NCI-H146 treated with DMSO at 0.1 percent for 48 hours (cell line): ENCODE measurements around the gene NFS1.
"Not testable (repeated sequence)": the region's sequence is repeated elsewhere in the genome, so short reads cannot be mapped to it uniquely, and the experiment has no call there.

Source experiments
- DNase-seq: peaks from one replicate; lab custom pipeline; 2025; ENCODE audit not compliant: unreplicated experiment; lab: John Stamatoyannopoulos, UW

NFS1 gene

GRCh38 chr20:35699127-35699956 is at the start of gene NFS1, which contains the start of gene ROMO1:
NFS1 (minus strand) TSS chr20:35699352; CDS start chr20:35699288, 64 bp downstream.
ROMO1 (plus strand) TSS chr20:35699405; CDS start chr20:35699633, 228 bp downstream.
- DNase-seq: peak; percentile 70

GRCh38 chr20:35744492-35744841 is 45.3 kb upstream of the NFS1 start:
- not testable (repeated sequence) for DNase-seq

GRCh38 chr20:35743693-35744491 is 44.7 kb upstream of the NFS1 start:
- no peak for DNase-seq

- peak; percentile 52 for DNase-seq
Observed at GRCh38 chr20:35742741-35743523, 43.8 kb upstream of the NFS1 start.

GRCh38 chr20:35741892-35742740 is 43.0 kb upstream of the NFS1 start, which contains the start of gene RBM39:
RBM39 (minus strand) TSS chr20:35742260; CDS start chr20:35740874, 1,386 bp downstream.
- DNase-seq: peak; percentile 100

- no peak for DNase-seq
Observed at GRCh38 chr20:35739294-35740163, 40.4 kb upstream of the NFS1 start.

- DNase-seq: no peak
Observed at GRCh38 chr20:35738410-35739179, 39.4 kb upstream of the NFS1 start.

- DNase-seq: no peak
Observed at GRCh38 chr20:35737865-35738333, 38.7 kb upstream of the NFS1 start.

GRCh38 chr20:35735826-35736470 is 36.8 kb upstream of the NFS1 start:
- DNase-seq: no peak

GRCh38 chr20:35734777-35735649 is 35.9 kb upstream of the NFS1 start:
- DNase-seq: no peak

GRCh38 chr20:35734374-35734773 is 35.2 kb upstream of the NFS1 start:
- no peak for DNase-seq

- DNase-seq: no peak
Observed at GRCh38 chr20:35732644-35732982, 33.5 kb upstream of the NFS1 start.

GRCh38 chr20:35731862-35732643 is 32.9 kb upstream of the NFS1 start:
- DNase-seq: no peak

GRCh38 chr20:35731469-35731788 is 32.3 kb upstream of the NFS1 start:
- DNase-seq: no peak

GRCh38 chr20:35730583-35731468 is 31.7 kb upstream of the NFS1 start:
- no peak for DNase-seq
